Measurements from ENCODE around the gene CAPS2.

CAPS2 gene

DNA sequence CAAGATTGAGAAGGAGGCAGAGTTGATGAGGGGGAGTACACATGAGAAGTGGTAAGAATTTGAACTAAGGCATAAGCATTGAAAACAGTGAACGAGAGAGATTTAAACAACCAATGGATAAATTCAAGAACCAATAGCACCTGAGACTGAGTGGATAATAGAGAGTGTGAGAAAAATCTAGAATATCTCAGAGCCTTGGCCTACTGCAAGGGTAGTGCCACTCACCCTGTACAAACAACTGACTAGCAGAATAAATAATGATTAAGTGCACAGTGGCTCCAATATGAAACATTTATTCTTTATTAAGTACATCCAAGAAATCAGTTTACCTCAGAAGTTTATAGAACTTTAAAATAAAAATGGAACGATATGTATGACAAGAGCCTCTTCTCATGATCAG is 54.4 kb downstream of the CAPS2 start (continued):
- TF ChIP-seq, protein P1, sequence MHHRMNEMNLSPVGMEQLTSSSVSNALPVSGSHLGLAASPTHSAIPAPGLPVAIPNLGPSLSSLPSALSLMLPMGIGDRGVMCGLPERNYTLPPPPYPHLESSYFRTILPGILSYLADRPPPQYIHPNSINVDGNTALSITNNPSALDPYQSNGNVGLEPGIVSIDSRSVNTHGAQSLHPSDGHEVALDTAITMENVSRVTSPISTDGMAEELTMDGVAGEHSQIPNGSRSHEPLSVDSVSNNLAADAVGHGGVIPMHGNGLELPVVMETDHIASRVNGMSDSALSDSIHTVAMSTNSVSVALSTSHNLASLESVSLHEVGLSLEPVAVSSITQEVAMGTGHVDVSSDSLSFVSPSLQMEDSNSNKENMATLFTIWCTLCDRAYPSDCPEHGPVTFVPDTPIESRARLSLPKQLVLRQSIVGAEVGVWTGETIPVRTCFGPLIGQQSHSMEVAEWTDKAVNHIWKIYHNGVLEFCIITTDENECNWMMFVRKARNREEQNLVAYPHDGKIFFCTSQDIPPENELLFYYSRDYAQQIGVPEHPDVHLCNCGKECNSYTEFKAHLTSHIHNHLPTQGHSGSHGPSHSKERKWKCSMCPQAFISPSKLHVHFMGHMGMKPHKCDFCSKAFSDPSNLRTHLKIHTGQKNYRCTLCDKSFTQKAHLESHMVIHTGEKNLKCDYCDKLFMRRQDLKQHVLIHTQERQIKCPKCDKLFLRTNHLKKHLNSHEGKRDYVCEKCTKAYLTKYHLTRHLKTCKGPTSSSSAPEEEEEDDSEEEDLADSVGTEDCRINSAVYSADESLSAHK (tag by site-specific recombination; IDR thresholded peaks at IDR 0.05): no peak
- TF ChIP-seq ZFP41 (tag by site-specific recombination; IDR thresholded peaks at IDR 0.05; ENCODE audit: borderline replicate concordance): no peak
- TF ChIP-seq ZNF610 (tag by site-specific recombination; IDR thresholded peaks at IDR 0.05; ENCODE audit: borderline replicate concordance): no peak
- TF ChIP-seq SP7 (tag by site-specific recombination; IDR thresholded peaks at IDR 0.05): no peak
- TF ChIP-seq ZNF660 (tag by site-specific recombination; IDR thresholded peaks at IDR 0.05): no peak
- no peak for TF ChIP-seq SCRT1 (tag by site-specific recombination; IDR thresholded peaks at IDR 0.05; ENCODE audit: borderline replicate concordance)
- TF ChIP-seq, protein P2, sequence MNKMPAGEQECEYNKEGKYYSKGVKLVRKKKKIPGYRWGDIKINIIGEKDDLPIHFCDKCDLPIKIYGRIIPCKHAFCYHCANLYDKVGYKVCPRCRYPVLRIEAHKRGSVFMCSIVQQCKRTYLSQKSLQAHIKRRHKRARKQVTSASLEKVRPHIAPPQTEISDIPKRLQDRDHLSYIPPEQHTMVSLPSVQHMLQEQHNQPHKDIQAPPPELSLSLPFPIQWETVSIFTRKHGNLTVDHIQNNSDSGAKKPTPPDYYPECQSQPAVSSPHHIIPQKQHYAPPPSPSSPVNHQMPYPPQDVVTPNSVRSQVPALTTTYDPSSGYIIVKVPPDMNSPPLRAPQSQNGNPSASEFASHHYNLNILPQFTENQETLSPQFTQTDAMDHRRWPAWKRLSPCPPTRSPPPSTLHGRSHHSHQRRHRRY (tag by site-specific recombination; IDR thresholded peaks at IDR 0.05): no peak
- no peak for TF ChIP-seq OSR2 (tag by site-specific recombination; IDR thresholded peaks at IDR 0.05)
- TF ChIP-seq ZNF433 (tag by site-specific recombination; IDR thresholded peaks at IDR 0.05; ENCODE audit: low read depth): no peak
- TF ChIP-seq ZNF747 (tag by site-specific recombination; IDR thresholded peaks at IDR 0.05): no peak

DNA sequence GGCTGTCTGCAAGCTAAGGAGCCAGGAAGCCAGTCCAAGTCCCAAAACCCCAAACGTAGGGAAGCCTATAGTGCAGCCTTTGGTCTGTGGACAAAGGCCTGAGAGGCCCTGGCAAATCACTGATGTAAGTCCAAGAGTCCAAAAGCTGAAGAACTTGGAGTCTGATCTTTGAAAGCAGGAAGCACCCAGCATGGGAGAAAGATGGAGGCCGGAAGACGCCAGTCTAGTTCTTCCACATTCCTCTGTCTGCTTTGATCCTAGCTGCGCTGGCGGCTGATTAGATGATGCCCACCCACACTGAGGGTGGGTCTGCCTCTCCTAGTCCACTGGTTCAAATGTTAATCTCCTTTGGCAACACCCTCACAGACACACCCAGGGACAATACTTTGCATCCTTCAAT is 58.5 kb downstream of the CAPS2 start:
- Histone ChIP-seq H3K4me1 (ENCODE audit: control insufficient read depth, insufficient read depth, low read length) (no peaks in the 10 kb centered on the region), H3K27ac (ENCODE audit: extremely low read depth, low read depth, low read length) (no peak overlapping the region), H3K36me3 (ENCODE audit: control insufficient read depth in 2 of 2, insufficient read depth in 1 of 2, low read length in 2 of 2) (no peaks in the 10 kb centered on the region), H3K4me3 (ENCODE audit: low read depth, low read length) (no peak overlapping the region), H3K9me3 (ENCODE audit: control insufficient read depth, insufficient read depth, low read depth, low read length) (no peaks in the 10 kb centered on the region)
- TF ChIP-seq MEIS1 (CRISPR knock-in tag; IDR thresholded peaks at IDR 0.05; ENCODE audit: borderline replicate concordance): no peak
- no peak for TF ChIP-seq KLF16 (tag by site-specific recombination; IDR thresholded peaks at IDR 0.05)
- TF ChIP-seq, protein P3, sequence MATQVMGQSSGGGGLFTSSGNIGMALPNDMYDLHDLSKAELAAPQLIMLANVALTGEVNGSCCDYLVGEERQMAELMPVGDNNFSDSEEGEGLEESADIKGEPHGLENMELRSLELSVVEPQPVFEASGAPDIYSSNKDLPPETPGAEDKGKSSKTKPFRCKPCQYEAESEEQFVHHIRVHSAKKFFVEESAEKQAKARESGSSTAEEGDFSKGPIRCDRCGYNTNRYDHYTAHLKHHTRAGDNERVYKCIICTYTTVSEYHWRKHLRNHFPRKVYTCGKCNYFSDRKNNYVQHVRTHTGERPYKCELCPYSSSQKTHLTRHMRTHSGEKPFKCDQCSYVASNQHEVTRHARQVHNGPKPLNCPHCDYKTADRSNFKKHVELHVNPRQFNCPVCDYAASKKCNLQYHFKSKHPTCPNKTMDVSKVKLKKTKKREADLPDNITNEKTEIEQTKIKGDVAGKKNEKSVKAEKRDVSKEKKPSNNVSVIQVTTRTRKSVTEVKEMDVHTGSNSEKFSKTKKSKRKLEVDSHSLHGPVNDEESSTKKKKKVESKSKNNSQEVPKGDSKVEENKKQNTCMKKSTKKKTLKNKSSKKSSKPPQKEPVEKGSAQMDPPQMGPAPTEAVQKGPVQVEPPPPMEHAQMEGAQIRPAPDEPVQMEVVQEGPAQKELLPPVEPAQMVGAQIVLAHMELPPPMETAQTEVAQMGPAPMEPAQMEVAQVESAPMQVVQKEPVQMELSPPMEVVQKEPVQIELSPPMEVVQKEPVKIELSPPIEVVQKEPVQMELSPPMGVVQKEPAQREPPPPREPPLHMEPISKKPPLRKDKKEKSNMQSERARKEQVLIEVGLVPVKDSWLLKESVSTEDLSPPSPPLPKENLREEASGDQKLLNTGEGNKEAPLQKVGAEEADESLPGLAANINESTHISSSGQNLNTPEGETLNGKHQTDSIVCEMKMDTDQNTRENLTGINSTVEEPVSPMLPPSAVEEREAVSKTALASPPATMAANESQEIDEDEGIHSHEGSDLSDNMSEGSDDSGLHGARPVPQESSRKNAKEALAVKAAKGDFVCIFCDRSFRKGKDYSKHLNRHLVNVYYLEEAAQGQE (tag by site-specific recombination; IDR thresholded peaks at IDR 0.05): no peak
- no peak for TF ChIP-seq ZNF510 (tag by site-specific recombination; IDR thresholded peaks at IDR 0.05; ENCODE audit: insufficient replicate concordance)
- no peak for TF ChIP-seq ZNF174 (tag by site-specific recombination; IDR thresholded peaks at IDR 0.05)
- TF ChIP-seq, protein P4, sequence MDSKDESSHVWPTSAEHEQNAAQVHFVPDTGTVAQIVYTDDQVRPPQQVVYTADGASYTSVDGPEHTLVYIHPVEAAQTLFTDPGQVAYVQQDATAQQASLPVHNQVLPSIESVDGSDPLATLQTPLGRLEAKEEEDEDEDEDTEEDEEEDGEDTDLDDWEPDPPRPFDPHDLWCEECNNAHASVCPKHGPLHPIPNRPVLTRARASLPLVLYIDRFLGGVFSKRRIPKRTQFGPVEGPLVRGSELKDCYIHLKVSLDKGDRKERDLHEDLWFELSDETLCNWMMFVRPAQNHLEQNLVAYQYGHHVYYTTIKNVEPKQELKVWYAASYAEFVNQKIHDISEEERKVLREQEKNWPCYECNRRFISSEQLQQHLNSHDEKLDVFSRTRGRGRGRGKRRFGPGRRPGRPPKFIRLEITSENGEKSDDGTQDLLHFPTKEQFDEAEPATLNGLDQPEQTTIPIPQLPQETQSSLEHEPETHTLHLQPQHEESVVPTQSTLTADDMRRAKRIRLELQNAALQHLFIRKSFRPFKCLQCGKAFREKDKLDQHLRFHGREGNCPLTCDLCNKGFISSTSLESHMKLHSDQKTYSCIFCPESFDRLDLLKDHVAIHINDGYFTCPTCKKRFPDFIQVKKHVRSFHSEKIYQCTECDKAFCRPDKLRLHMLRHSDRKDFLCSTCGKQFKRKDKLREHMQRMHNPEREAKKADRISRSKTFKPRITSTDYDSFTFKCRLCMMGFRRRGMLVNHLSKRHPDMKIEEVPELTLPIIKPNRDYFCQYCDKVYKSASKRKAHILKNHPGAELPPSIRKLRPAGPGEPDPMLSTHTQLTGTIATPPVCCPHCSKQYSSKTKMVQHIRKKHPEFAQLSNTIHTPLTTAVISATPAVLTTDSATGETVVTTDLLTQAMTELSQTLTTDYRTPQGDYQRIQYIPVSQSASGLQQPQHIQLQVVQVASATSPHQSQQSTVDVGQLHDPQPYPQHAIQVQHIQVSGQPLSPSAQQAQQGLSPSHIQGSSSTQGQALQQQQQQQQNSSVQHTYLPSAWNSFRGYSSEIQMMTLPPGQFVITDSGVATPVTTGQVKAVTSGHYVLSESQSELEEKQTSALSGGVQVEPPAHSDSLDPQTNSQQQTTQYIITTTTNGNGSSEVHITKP (tag by site-specific recombination; IDR thresholded peaks at IDR 0.05): no peak
- TF ChIP-seq ZNF610 (tag by site-specific recombination; IDR thresholded peaks at IDR 0.05; ENCODE audit: borderline replicate concordance): no peak
- no peak for TF ChIP-seq ZNF133 (tag by site-specific recombination; IDR thresholded peaks at IDR 0.05)
- TF ChIP-seq HOXA7 (CRISPR knock-in tag; IDR thresholded peaks at IDR 0.05; ENCODE audit: borderline replicate concordance): no peak
- no peak for TF ChIP-seq KLF7 (tag by site-specific recombination; IDR thresholded peaks at IDR 0.05; ENCODE audit: borderline replicate concordance)
- TF ChIP-seq, protein P5, sequence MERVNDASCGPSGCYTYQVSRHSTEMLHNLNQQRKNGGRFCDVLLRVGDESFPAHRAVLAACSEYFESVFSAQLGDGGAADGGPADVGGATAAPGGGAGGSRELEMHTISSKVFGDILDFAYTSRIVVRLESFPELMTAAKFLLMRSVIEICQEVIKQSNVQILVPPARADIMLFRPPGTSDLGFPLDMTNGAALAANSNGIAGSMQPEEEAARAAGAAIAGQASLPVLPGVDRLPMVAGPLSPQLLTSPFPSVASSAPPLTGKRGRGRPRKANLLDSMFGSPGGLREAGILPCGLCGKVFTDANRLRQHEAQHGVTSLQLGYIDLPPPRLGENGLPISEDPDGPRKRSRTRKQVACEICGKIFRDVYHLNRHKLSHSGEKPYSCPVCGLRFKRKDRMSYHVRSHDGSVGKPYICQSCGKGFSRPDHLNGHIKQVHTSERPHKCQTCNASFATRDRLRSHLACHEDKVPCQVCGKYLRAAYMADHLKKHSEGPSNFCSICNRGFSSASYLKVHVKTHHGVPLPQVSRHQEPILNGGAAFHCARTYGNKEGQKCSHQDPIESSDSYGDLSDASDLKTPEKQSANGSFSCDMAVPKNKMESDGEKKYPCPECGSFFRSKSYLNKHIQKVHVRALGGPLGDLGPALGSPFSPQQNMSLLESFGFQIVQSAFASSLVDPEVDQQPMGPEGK (tag by site-specific recombination; IDR thresholded peaks at IDR 0.05): no peak
- TF ChIP-seq TCF7L2 (IDR thresholded peaks at IDR 0.05; ENCODE audit: borderline replicate concordance, low read depth, low read length): no peak
- TF ChIP-seq ZNF416 (tag by site-specific recombination; IDR thresholded peaks at IDR 0.05): no peak
- no peak for TF ChIP-seq ZNF16 (tag by site-specific recombination; IDR thresholded peaks at IDR 0.05; ENCODE audit: low read depth)
- TF ChIP-seq ZBTB17 (tag by site-specific recombination; IDR thresholded peaks at IDR 0.05): no peak
- TF ChIP-seq PRDM1 (tag by site-specific recombination; IDR thresholded peaks at IDR 0.05): no peak
- TF ChIP-seq ZNF473 (tag by site-specific recombination; IDR thresholded peaks at IDR 0.05): no peak
- ChIA-PET CTCF (no interaction called here), POLR2A (no interaction called here)
